MM.1S (cell line): ENCODE results near the gene CMC4.

Experiments
- DNase-seq: peaks from one replicate; pipeline ENCODE4 v3.0.0-alpha.2; 2015
- H2AFZ ChIP-seq: fragments of 300-600 bp; sonication (generic); 2 replicates; pipeline ENCODE4 v1.6.0; 2016; ENCODE audit warnings: antibody characterized with exemption, low read length
- H3F3A ChIP-seq: fragments of 300-600 bp; sonication (generic); 2 replicates; pipeline ENCODE4 v1.6.1; 2016; ENCODE audit warnings: mild to moderate bottlenecking, antibody characterized with exemption, low read length, moderate library complexity, mixed read lengths; ENCODE audit not compliant: insufficient read depth
- H3K27ac ChIP-seq: fragments of 300-600 bp; sonication (generic); 2 replicates; pipeline ENCODE4 v1.5.1; 2016; ENCODE audit warnings: mild to moderate bottlenecking, low read length
- H3K27me3 ChIP-seq: fragments of 300-600 bp; sonication (generic); replicated peaks from 2 replicates; pipeline ENCODE4 v1.6.0; 2016; ENCODE audit warnings: low read length; ENCODE audit not compliant: insufficient read depth
- H3K36me3 ChIP-seq: fragments of 300-600 bp; sonication (generic); replicated peaks from 2 replicates; pipeline ENCODE4 v1.6.1; 2016; ENCODE audit warnings: mild to moderate bottlenecking, low read length, mixed read lengths; ENCODE audit not compliant: insufficient read depth
- H3K4me1 ChIP-seq: fragments of 300-600 bp; sonication (generic); 2 replicates; pipeline ENCODE4 v1.6.1; 2016; ENCODE audit warnings: low read length, mixed read lengths
- H3K4me2 ChIP-seq: fragments of 300-600 bp; sonication (generic); 2 replicates; pipeline ENCODE4 v1.6.0; 2016; ENCODE audit warnings: low read depth, low read length
- H3K4me3 ChIP-seq: fragments of 300-600 bp; sonication (generic); 2 replicates; pipeline ENCODE4 v1.5.1; 2016; ENCODE audit warnings: low read length, mixed read lengths
- H3K79me2 ChIP-seq: fragments of 300-600 bp; sonication (generic); 2 replicates; pipeline ENCODE4 v1.6.1; 2016; ENCODE audit warnings: mixed run types, low read length, mixed read lengths
- H3K9ac ChIP-seq: fragments of 300-600 bp; sonication (generic); 2 replicates; pipeline ENCODE4 v1.6.1; 2016; ENCODE audit warnings: low read length, mixed read lengths
- H3K9me2 ChIP-seq: fragments of 300-600 bp; sonication (generic); replicated peaks from 2 replicates; pipeline ENCODE4 v1.6.1; 2016; ENCODE audit warnings: mild to moderate bottlenecking, low read length, mixed read lengths; ENCODE audit not compliant: insufficient read depth
- H3K9me3 ChIP-seq: fragments of 300-600 bp; sonication (generic); replicated peaks from 2 replicates; pipeline ENCODE4 v1.6.1; 2016; ENCODE audit warnings: mild to moderate bottlenecking, low read length, mixed read lengths; ENCODE audit not compliant: insufficient read depth
- H4K20me1 ChIP-seq: fragments of 300-600 bp; sonication (generic); 2 replicates; pipeline ENCODE4 v1.6.1; 2016; ENCODE audit warnings: mild to moderate bottlenecking, low read length, moderate library complexity, mixed read lengths; ENCODE audit not compliant: insufficient read depth
- EZH2 ChIP-seq: fragments of 300-600 bp; sonication (generic); optimal IDR thresholded peaks from 2 replicates; pipeline ENCODE3; 2017; ENCODE audit warnings: low read depth, mild to moderate bottlenecking, antibody characterized with exemption, low read length, mixed read lengths
- EZH2phosphoT487 ChIP-seq: fragments of 300-600 bp; sonication (generic); IDR thresholded peaks from 2 replicates; pipeline ENCODE4 v1.6.1; 2018; ENCODE audit warnings: antibody characterized with exemption, low read length
- TF ChIP-seq, protein P1 (sequence below): fragments of 300-600 bp; sonication (generic); IDR thresholded peaks from 2 replicates; pipeline ENCODE4 v1.5.1; 2016; ENCODE audit warnings: antibody characterized with exemption, low read length, mixed read lengths

CMC4 gene

DNA sequence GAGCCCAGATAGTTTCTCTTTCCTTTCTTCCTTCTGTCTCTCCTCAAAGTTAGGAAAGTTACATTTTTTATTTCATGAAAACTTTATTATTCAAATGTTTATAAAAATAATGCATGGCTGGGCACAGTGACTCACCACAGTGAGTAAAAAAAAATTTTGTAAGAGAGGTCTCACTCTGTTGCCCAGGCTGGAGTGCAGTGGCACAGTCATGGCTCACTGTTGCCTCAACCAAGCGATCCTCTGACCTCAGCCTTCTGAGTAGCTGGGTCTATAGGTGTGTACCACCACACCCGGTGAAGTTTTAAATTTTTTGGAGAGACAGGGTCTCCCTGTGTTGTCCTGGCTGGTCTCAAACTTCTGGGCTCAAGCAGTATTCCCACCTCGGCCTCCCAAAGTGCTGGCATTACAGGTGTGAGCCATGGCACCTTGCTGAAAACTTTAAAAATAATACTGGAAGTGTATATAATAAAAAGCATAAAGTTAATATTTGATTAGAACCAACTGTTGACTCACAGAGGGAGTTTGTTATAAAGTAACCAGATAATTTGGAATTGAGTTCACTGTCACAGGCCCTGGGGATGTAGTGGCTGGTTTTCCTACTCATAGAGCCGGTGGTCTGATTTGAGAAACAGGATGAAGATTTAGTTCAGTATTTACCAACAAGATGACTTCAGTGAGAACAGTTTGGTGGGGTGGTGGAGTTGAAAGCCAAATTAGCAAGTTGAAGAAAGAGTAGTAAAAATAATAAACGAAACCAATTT lies 18.0 kb downstream of the CMC4 start:
- Histone ChIP-seq H3K9ac (no peak overlapping the region), H4K20me1 (no peaks in the 10 kb centered on the region), H3K27ac (no peak overlapping the region), H3K36me3 (no peaks in the 10 kb centered on the region), H2AFZ (no peak overlapping the region), H3K4me3 (no peak overlapping the region), H3K79me2 (no peaks in the 10 kb centered on the region), H3K9me2 (no peaks in the 10 kb centered on the region), H3K27me3 (no peaks in the 10 kb centered on the region), H3F3A (no peaks in the 10 kb centered on the region), H3K4me1 (0 out of 2 replicates have a peak, but pooled peaks cover 4% of the 10 kb centered on the region), H3K4me2 (no peak overlapping the region), H3K9me3 (no peaks in the 10 kb centered on the region)
- TF ChIP-seq EZH2phosphoT487 = no peak
- TF ChIP-seq, protein P1, sequence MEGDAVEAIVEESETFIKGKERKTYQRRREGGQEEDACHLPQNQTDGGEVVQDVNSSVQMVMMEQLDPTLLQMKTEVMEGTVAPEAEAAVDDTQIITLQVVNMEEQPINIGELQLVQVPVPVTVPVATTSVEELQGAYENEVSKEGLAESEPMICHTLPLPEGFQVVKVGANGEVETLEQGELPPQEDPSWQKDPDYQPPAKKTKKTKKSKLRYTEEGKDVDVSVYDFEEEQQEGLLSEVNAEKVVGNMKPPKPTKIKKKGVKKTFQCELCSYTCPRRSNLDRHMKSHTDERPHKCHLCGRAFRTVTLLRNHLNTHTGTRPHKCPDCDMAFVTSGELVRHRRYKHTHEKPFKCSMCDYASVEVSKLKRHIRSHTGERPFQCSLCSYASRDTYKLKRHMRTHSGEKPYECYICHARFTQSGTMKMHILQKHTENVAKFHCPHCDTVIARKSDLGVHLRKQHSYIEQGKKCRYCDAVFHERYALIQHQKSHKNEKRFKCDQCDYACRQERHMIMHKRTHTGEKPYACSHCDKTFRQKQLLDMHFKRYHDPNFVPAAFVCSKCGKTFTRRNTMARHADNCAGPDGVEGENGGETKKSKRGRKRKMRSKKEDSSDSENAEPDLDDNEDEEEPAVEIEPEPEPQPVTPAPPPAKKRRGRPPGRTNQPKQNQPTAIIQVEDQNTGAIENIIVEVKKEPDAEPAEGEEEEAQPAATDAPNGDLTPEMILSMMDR = no peak
- TF ChIP-seq EZH2 = no peak
- DNase-seq = no peak

DNA sequence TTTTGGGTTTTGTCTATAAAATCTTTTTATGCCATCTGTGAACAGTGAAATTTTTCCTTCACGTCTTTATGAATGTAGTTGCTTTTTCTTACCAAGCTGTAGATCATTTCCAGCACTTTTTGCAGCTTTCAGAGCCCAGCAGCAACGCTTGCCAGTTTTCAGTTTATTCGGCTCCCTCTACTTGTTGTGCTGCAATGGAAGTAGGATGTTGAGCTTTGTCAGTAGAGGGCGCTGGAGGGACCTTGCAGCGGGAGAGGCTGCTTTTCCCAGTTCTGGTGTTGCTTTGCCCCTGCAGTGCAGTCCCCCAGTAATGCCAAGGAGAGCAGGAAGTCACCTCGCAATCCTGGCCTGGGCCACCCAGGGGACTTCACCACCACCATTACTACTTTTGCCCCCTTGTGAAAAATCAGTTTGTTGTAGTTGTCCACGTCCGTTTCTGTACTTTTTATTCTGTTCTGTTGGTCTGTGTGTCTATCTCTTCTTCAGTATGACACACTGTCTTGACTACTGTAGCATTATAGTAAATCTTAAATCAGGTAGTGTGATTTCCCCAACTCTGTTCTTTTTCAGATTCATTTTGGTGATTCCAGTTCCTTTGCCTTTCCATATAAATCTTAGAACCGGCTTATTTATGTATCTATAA lies 21.8 kb downstream of the CMC4 start:
- no peaks in the 10 kb centered on the region for H3K9me3 ChIP-seq
- no peaks in the 10 kb centered on the region for H3F3A ChIP-seq
- no peaks in the 10 kb centered on the region for H3K9me2 ChIP-seq
- no peaks in the 10 kb centered on the region for H4K20me1 ChIP-seq
- no peak for TF ChIP-seq EZH2
- TF ChIP-seq, protein P1 = peak; percentile 51
- TF ChIP-seq EZH2phosphoT487 = no peak
- no peak overlapping the region for H2AFZ ChIP-seq
- no peak for DNase-seq
- no peak overlapping the region for H3K4me2 ChIP-seq
- no peak overlapping the region for H3K27ac ChIP-seq
- 0 out of 2 replicates have a peak, but pooled peaks cover 3% of the 10 kb centered on the region for H3K79me2 ChIP-seq
- no peak overlapping the region for H3K4me3 ChIP-seq
- no peaks in the 10 kb centered on the region for H3K27me3 ChIP-seq
- H3K4me1 ChIP-seq = no peaks in the 10 kb centered on the region
- no peaks in the 10 kb centered on the region for H3K36me3 ChIP-seq
- H3K9ac ChIP-seq = no peak overlapping the region

DNA sequence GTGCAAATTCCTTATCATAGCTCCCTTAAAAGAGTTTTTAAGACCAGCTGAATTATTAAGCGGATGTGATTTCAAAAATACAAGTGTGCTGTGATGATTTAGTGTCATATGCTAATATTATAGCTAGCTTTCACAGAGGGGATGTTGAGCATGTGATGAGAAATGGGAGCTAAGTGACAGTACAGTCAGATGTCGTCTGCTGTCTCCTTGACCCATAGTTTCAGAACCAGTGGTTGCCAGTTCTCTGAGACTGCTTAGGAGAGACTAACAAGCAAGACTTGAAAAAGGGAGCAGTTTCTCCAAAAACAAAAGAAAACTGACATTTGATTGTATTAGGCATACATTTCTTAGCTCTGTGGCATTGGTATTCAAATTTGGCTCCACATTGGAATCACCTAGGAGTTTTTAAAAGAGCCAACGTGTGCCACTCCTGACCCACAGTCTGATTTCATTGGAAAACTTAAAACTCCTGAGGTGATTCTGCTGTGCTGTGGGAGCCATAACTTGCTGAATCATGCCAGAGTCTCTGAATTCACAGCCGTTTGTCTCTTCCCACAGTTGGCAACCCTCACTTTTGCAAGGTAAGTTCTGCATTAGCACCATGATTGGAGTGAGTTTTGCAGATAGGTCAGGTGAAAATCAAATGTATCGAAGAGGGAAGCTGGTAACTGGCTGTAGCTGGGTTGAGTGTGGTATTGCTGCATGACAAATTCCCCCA lies 24.0 kb downstream of the CMC4 start:
- Histone ChIP-seq H3K79me2 (0 out of 2 replicates have a peak, but pooled peaks cover 3% of the 10 kb centered on the region), H3K9me3 (no peaks in the 10 kb centered on the region), H3K4me2 (no peak overlapping the region), H3K4me1 (no peaks in the 10 kb centered on the region), H3K27me3 (no peaks in the 10 kb centered on the region), H3F3A (no peaks in the 10 kb centered on the region), H3K9ac (no peak overlapping the region), H3K27ac (no peak overlapping the region), H3K36me3 (no peaks in the 10 kb centered on the region), H3K4me3 (no peak overlapping the region), H2AFZ (no peak overlapping the region), H3K9me2 (no peaks in the 10 kb centered on the region), H4K20me1 (no peaks in the 10 kb centered on the region)
- DNase-seq = no peak
- TF ChIP-seq EZH2 = no peak
- TF ChIP-seq, protein P1 = no peak
- TF ChIP-seq EZH2phosphoT487 = no peak
